ENCODE results near the gene ARPC1B. TPM values are rescaled to one million over a fixed set of nuclear protein-coding genes. Genes with fewer than 3 reads are reported as not detected.
A peak's percentile ranks its signal among the peaks of the same experiment; 100 is the strongest.

The ARPC1B gene
- total and polyA plus RNA-seq, 9 of the 15 experiments (the other 6 are each of a cell fraction or from before 2014, with no cell fraction given), result 6.7 to 357 (median 211) TPM

- TF ChIP-seq ATF1 (CRISPR knock-in tag; IDR thresholded peaks at IDR 0.05) (no peak), ATF1 (tag; IDR thresholded peaks at IDR 0.05) (no peak), ARHGAP35 (IDR thresholded peaks at IDR 0.05; ENCODE audit: partially characterized antibody) (peak; percentile 71), ZNF280A (IDR thresholded peaks at IDR 0.05; ENCODE audit: low read depth, partially characterized antibody) (peak; percentile 12), ZBTB8A (IDR thresholded peaks at IDR 0.05; ENCODE audit: partially characterized antibody) (no peak), HDGF (IDR thresholded peaks at IDR 0.05) (peak; percentile 87; the same call in 1 of the 2 replicates), DNMT1 (IDR thresholded peaks at IDR 0.05) (peak; percentile 90; the same call in 1 of the 2 replicates), AFF1 (IDR thresholded peaks at IDR 0.05; ENCODE audit: low read depth in 1 of 2, partially characterized antibody in 2 of 2) (peak in 1 of 2 experiments; percentile 59), ZNF668 (CRISPR knock-in tag; IDR thresholded peaks at IDR 0.05) (no peak), GTF2E2 (tag; IDR thresholded peaks at IDR 0.05) (0 out of 2 replicates have a peak, but pooled peaks have one; percentile 4), ZNF395 (CRISPR knock-in tag; IDR thresholded peaks at IDR 0.05) (no peak), ZNF354B (CRISPR knock-in tag; IDR thresholded peaks at IDR 0.05) (no peak), CREB1 (IDR thresholded peaks at IDR 0.05) (no peak), CREB1 (CRISPR knock-in tag; IDR thresholded peaks at IDR 0.05) (no peak), MCM5 (IDR thresholded peaks at IDR 0.05; ENCODE audit: low read depth) (no peak), TCF7 (IDR thresholded peaks at IDR 0.05; ENCODE audit: borderline replicate concordance) (no peak), SMAD1 (IDR thresholded peaks at IDR 0.05; ENCODE audit: low read depth, low read length, partially characterized antibody) (no peak), RBBP5 (IDR thresholded peaks at IDR 0.05; ENCODE audit: borderline replicate concordance, insufficient read depth, low read length, poor library complexity, severe bottlenecking) (no peak), HES1 (IDR thresholded peaks at IDR 0.05; ENCODE audit: low read depth) (peak; percentile 33; the same call in 1 of the 2 replicates), ZNF165 (CRISPR knock-in tag; IDR thresholded peaks at IDR 0.05; ENCODE audit: borderline replicate concordance) (no peak), SMARCA5 (IDR thresholded peaks at IDR 0.05) (peak; percentile 68; the same call in 1 of the 2 replicates), NFRKB (IDR thresholded peaks at IDR 0.05; ENCODE audit: low read depth) (peak; percentile 67; the same call in 1 of the 2 replicates), HMG20B (CRISPR knock-in tag; IDR thresholded peaks at IDR 0.05) (no peak), ZZZ3 (IDR thresholded peaks at IDR 0.05) (0 out of 2 replicates have a peak, but pooled peaks have one; percentile 11), MTA1 (IDR thresholded peaks at IDR 0.05; ENCODE audit: borderline replicate concordance) (no peak)
Measured at GRCh38 chr7:99409192-99409572, 34.7 kb downstream of the ARPC1B start (continued).

Data from K562 (cell line).